DND-41 (cell line): ENCODE measurements around the gene FZD10.

ENCODE experiments used
- ATAC-seq: fragments of 200-7000 bp; cut with Tn5 transposase; 3 replicates; pipeline ENCODE4 v1.9.1; 2021; ENCODE audit warnings: low read depth; ENCODE audit not compliant: insufficient read depth
- DNase-seq: peaks from one replicate; pipeline ENCODE4 v3.0.0-alpha.2; 2020
- H2AFZ ChIP-seq: 2 replicates; pipeline ENCODE4 v1.6.0; 2012; ENCODE audit warnings: low read depth, low read length
- H3K27ac ChIP-seq: 2 replicates; pipeline ENCODE4 v1.5.1; 2012; ENCODE audit warnings: low read length, inconsistent platforms
- H3K27me3 ChIP-seq: fragments of 200-600 bp; sonication (generic); 2 replicates; pipeline ENCODE4 v1.6.0; 2012; ENCODE audit warnings: low read length, mild to moderate bottlenecking, inconsistent platforms; ENCODE audit not compliant: insufficient read depth, poor library complexity
- H3K36me3 ChIP-seq: 2 replicates; pipeline ENCODE4 v1.5.1; 2012; ENCODE audit warnings: low read length, inconsistent platforms; ENCODE audit not compliant: insufficient read depth
- H3K4me1 ChIP-seq: 2 replicates; pipeline ENCODE4 v1.5.1; 2012; ENCODE audit warnings: mild to moderate bottlenecking, low read length; ENCODE audit not compliant: insufficient read depth
- H3K4me2 ChIP-seq: 2 replicates; pipeline ENCODE4 v1.6.0; 2012; ENCODE audit warnings: mild to moderate bottlenecking, moderate library complexity, low read length, inconsistent platforms; ENCODE audit not compliant: insufficient read depth
- H3K4me3 ChIP-seq, 2 experiments: fragments of 200-600 bp in 1 of 2; shearing (Covaris generic) in 1 of 2; 2 replicates each; pipeline ENCODE4 v1.5.1; 2012 to 2016; ENCODE audit warnings: inconsistent platforms in 2 of 2, low read length in 2 of 2, mild to moderate bottlenecking in 2 of 2, low read depth in 1 of 2, moderate library complexity in 1 of 2
- H3K79me2 ChIP-seq: 2 replicates; pipeline ENCODE4 v1.6.0; 2012; ENCODE audit warnings: low read length, inconsistent platforms; ENCODE audit not compliant: insufficient read depth
- H3K9ac ChIP-seq: 2 replicates; pipeline ENCODE4 v1.6.0; 2012; ENCODE audit warnings: low read depth, mild to moderate bottlenecking, inconsistent platforms, low read length, moderate library complexity
- H3K9me3 ChIP-seq: 2 replicates; pipeline ENCODE4 v1.5.1; 2012; ENCODE audit warnings: low read length, moderate library complexity, mild to moderate bottlenecking, inconsistent platforms; ENCODE audit not compliant: insufficient read depth, severe bottlenecking
- H4K20me1 ChIP-seq: 2 replicates; pipeline ENCODE4 v1.6.0; 2012; ENCODE audit warnings: low read length; ENCODE audit not compliant: insufficient read depth
- EZH2 ChIP-seq: IDR thresholded peaks from 3 replicates; pipeline ENCODE4 v1.6.1; 2012; ENCODE audit warnings: borderline replicate concordance, low read depth, mild to moderate bottlenecking, moderate library complexity, low read length, inconsistent platforms; ENCODE audit not compliant: severe bottlenecking
- TF ChIP-seq, protein P1 (sequence below): IDR thresholded peaks from 2 replicates; pipeline ENCODE4 v1.5.1; 2012; ENCODE audit warnings: borderline replicate concordance, low read length, moderate library complexity, mild to moderate bottlenecking; ENCODE audit not compliant: poor library complexity, severe bottlenecking; ENCODE audit errors: extremely low read depth

Gene FZD10

DNA sequence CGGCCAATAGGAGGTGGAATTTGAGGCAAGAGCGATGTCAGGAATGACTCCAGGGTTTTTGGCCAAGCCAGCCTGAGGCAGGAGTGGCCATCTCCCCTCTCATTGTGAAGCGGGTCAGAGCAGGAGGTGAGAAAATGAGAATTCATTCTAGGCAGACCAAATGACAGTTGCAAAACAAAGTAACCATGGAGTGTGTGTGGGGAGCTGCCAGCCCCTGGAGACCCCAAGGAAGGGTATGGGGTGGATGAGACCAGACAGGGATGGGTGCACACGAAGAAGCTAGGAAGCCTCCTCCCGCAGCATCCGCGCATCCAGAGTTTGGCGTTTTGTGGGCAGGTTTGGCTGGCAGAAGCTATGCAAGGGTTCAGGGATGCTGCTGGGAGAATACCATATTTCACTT is 38.8 kb downstream of the FZD10 start:
- no peaks in the 10 kb centered on the region for H3K27me3 ChIP-seq
- no peaks in the 10 kb centered on the region for H4K20me1 ChIP-seq
- no peak overlapping the region for H3K4me2 ChIP-seq
- no peaks in the 10 kb centered on the region for H3K79me2 ChIP-seq
- no peak overlapping the region for H3K4me3 ChIP-seq
- H3K27ac ChIP-seq: no peak overlapping the region
- no peaks in the 10 kb centered on the region for H3K9me3 ChIP-seq
- ATAC-seq (no peak), DNase-seq (no peak)
- H3K4me1 ChIP-seq: no peaks in the 10 kb centered on the region
- no peak overlapping the region for H3K9ac ChIP-seq
- TF ChIP-seq, protein P1, sequence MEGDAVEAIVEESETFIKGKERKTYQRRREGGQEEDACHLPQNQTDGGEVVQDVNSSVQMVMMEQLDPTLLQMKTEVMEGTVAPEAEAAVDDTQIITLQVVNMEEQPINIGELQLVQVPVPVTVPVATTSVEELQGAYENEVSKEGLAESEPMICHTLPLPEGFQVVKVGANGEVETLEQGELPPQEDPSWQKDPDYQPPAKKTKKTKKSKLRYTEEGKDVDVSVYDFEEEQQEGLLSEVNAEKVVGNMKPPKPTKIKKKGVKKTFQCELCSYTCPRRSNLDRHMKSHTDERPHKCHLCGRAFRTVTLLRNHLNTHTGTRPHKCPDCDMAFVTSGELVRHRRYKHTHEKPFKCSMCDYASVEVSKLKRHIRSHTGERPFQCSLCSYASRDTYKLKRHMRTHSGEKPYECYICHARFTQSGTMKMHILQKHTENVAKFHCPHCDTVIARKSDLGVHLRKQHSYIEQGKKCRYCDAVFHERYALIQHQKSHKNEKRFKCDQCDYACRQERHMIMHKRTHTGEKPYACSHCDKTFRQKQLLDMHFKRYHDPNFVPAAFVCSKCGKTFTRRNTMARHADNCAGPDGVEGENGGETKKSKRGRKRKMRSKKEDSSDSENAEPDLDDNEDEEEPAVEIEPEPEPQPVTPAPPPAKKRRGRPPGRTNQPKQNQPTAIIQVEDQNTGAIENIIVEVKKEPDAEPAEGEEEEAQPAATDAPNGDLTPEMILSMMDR: no peak
- TF ChIP-seq EZH2: no peak
- no peak overlapping the region for H2AFZ ChIP-seq
- no peaks in the 10 kb centered on the region for H3K36me3 ChIP-seq

DNA sequence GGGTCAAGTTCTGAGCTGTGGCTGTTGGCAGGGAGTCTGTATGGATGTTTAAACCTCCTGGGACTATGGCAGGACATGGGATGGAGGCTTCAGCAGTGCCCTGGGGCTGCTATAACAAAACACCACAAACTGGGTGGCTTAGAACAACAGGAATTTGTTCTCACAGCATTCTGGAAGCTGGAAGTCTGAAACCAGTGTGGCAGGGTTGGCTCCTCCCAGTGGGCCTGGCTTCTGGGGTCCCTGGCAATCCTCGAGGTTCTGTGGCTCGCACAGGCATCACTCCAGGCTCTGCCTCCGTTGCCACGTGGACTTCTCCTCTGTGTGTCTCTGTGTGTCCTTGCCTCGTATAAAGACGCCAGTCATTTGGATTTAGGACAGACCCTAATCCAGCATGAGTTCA is 39.9 kb downstream of the FZD10 start:
- H3K79me2 ChIP-seq: no peaks in the 10 kb centered on the region
- H3K27ac ChIP-seq: no peak overlapping the region
- DNase-seq (no peak), ATAC-seq (no peak)
- H3K27me3 ChIP-seq: no peaks in the 10 kb centered on the region
- H3K36me3 ChIP-seq: no peaks in the 10 kb centered on the region
- H3K4me2 ChIP-seq: no peak overlapping the region
- H3K9me3 ChIP-seq: no peaks in the 10 kb centered on the region
- H3K4me1 ChIP-seq: no peaks in the 10 kb centered on the region
- TF ChIP-seq, protein P1: no peak
- no peak for TF ChIP-seq EZH2
- no peak overlapping the region for H2AFZ ChIP-seq
- H4K20me1 ChIP-seq: no peaks in the 10 kb centered on the region
- no peak overlapping the region for H3K9ac ChIP-seq
- H3K4me3 ChIP-seq: no peak overlapping the region

DNA sequence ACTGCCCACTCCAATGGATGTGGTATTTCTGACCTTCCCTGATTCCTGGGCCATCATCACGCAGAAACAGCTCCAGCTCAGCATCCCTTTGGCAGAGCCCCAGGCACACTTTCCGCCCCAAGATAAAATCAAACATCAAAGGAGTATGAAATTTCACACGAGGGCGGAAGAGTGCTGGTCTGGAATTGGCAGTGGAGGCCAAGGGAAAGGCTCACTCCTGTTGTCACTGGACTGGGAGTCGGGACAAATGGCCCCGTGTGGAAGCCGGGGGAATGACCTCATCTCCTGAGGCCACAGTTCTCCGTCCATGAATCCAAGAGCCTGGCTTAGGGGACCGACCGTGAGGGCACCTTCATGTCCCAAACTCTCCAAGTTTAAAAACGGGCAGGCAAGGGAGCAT is 40.9 kb downstream of the FZD10 start:
- Histone ChIP-seq H3K36me3 (no peaks in the 10 kb centered on the region), H3K4me1 (no peaks in the 10 kb centered on the region), H2AFZ (no peak overlapping the region), H3K9me3 (no peaks in the 10 kb centered on the region), H3K4me3 (no peak overlapping the region), H3K27ac (no peak overlapping the region), H3K4me2 (no peak overlapping the region), H3K9ac (no peak overlapping the region), H3K27me3 (no peaks in the 10 kb centered on the region), H4K20me1 (no peaks in the 10 kb centered on the region), H3K79me2 (no peaks in the 10 kb centered on the region)
- no peak for ATAC-seq
- DNase-seq: no peak
- TF ChIP-seq, protein P1: no peak
- no peak for TF ChIP-seq EZH2

DNA sequence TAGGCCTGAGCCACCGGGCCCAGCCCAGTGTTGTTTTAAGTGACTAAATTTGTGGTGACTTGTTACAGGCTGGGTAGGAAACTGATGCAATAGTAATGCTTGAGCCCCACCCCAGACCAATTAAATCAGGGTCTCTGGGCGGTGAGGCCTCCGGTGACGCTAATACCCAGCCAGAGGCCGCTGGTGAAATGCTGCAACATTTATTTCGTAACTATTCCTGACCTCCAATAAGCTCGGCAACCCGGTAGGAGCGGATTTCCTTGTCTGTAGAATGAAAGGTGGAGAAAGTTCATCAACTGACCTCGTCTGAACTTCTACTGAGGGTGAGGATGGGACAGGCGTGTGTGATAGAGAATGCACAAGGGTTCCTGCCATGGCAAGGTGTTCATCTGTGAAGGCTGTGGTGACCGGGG is 42.3 kb downstream of the FZD10 start:
- Histone ChIP-seq H3K4me3 (no peak overlapping the region), H2AFZ (no peak overlapping the region), H3K36me3 (no peaks in the 10 kb centered on the region), H3K27me3 (no peaks in the 10 kb centered on the region), H3K9ac (no peak overlapping the region), H3K4me2 (no peak overlapping the region), H3K9me3 (peaks cover 2% of the 10 kb centered on the region), H4K20me1 (no peaks in the 10 kb centered on the region), H3K27ac (no peak overlapping the region), H3K4me1 (no peaks in the 10 kb centered on the region), H3K79me2 (no peaks in the 10 kb centered on the region)
- DNase-seq (no peak), ATAC-seq (no peak)
- no peak for TF ChIP-seq EZH2
- TF ChIP-seq, protein P1: no peak
